HCT116 (cell line): ENCODE results near the gene PDGFA. TPM values are rescaled to one million over a fixed set of nuclear protein-coding genes. Genes with fewer than 3 reads are reported as not detected.

Experiments used
- ATAC-seq: fragments of 200-7000 bp; cut with Tn5 transposase; 2 replicates; pipeline ENCODE4 v1.9.1; 2020; ENCODE audit warnings: mild to moderate bottlenecking, moderate library complexity
- BruUV-seq: library from RNA; stranded (reverse); fragments of 400-500 nt; replicated peaks from 2 replicates; lab custom pipeline; 2021; lab: Mats Ljungman, UMichigan
- CTCF ChIA-PET: fragments of 300-600 bp; sonication (Branson Sonifier 250); formaldehyde crosslinking; loops from one replicate; lab custom pipeline; 2021; ENCODE audit warnings: antibody characterized with exemption; lab: Charles Lee
- POLR2A ChIA-PET: fragments of 300-600, 350-600 bp; sonication (Branson Sonifier 250); formaldehyde crosslinking; loops from one replicate; lab custom pipeline; 2021; ENCODE audit warnings: antibody characterized with exemption; lab: Charles Lee
- RAD21 ChIA-PET, 2 experiments: fragments of 300-600 bp; sonication (Branson Sonifier 250); formaldehyde crosslinking; loops; one replicate each; lab custom pipeline; 2023; ENCODE audit warnings: low total read pairs in 2 of 2; ENCODE audit not compliant: uncharacterized antibody in 2 of 2, unreplicated experiment in 2 of 2, low non-redundant PET in 1 of 2; lab: Charles Lee
- DNase-seq: peaks from one replicate; pipeline ENCODE4 v3.0.0-alpha.2; 2010; ENCODE audit warnings: low read depth, low spot score
- H2AFZ ChIP-seq: fragments of 200-600 bp; shearing (Covaris generic), sonication (generic); 2 replicates; pipeline ENCODE4 v1.6.1; 2017; ENCODE audit warnings: low read depth, mixed run types, mixed read lengths, antibody characterized with exemption, low read length; ENCODE audit not compliant: poor library complexity, severe bottlenecking
- H3K27ac ChIP-seq: 2 replicates; pipeline ENCODE4 v1.5.1; 2012; ENCODE audit warnings: low read depth, low read length
- H3K27me3 ChIP-seq: fragments of 200-600 bp; sonication (generic); 2 replicates; pipeline ENCODE4 v1.6.1; 2016; ENCODE audit warnings: mixed run types, low read length, mixed read lengths; ENCODE audit not compliant: insufficient read depth
- H3K36me3 ChIP-seq, 2 experiments: fragments of 200-500 bp in 1 of 2; fragments of 200-600 bp in 1 of 2; sonication (Bioruptor generic) in 1 of 2; sonication (generic) in 1 of 2; 2 replicates each; pipeline versions ENCODE4 v1.5.1 to v1.6.1; 2014 to 2016; ENCODE audit warnings: low read length in 2 of 2, inconsistent platforms in 1 of 2, mixed read lengths in 1 of 2, mixed run types in 1 of 2; ENCODE audit not compliant: insufficient read depth in 2 of 2, control insufficient read depth in 1 of 2
- H3K4me1 ChIP-seq, 2 experiments: fragments of 200-600 bp in 1 of 2; sonication (generic) in 1 of 2; 2 replicates each; pipeline versions ENCODE4 v1.5.1 to v1.6.1; 2012 to 2017; ENCODE audit warnings: low read length in 2 of 2, inconsistent platforms in 1 of 2, mild to moderate bottlenecking in 1 of 2, mixed read lengths in 1 of 2, mixed run types in 1 of 2, moderate library complexity in 1 of 2; ENCODE audit not compliant: insufficient read depth in 2 of 2, control insufficient read depth in 1 of 2
- H3K4me2 ChIP-seq: fragments of 200-600 bp; sonication (generic); 2 replicates; pipeline ENCODE4 v1.6.1; 2017; ENCODE audit warnings: mixed run types, low read length, mixed read lengths
- H3K4me3 ChIP-seq, 2 experiments: fragments of 200-600 bp in 1 of 2; sonication (generic) in 1 of 2; replicated peaks in 1 of 2; 2 replicates each; pipeline ENCODE4 v1.5.1; 2011 to 2016; ENCODE audit warnings: low read length in 2 of 2, control low read depth in 1 of 2, low read depth in 1 of 2, mild to moderate bottlenecking in 1 of 2, mixed read lengths in 1 of 2, mixed run types in 1 of 2
- H3K79me2 ChIP-seq: fragments of 200-600 bp; sonication (generic); 2 replicates; pipeline ENCODE4 v1.6.1; 2017; ENCODE audit warnings: mild to moderate bottlenecking, mixed run types, low read length, moderate library complexity, mixed read lengths; ENCODE audit not compliant: insufficient read depth
- H3K9ac ChIP-seq: fragments of 200-600 bp; sonication (generic); 2 replicates; pipeline ENCODE4 v1.6.1; 2016; ENCODE audit warnings: low read length, mixed read lengths
- H3K9me2 ChIP-seq: fragments of 200-600 bp; sonication (generic), shearing (Covaris generic); 2 replicates; pipeline ENCODE4 v1.6.1; 2017; ENCODE audit warnings: mixed run types, mild to moderate bottlenecking, moderate library complexity; ENCODE audit not compliant: insufficient read depth
- H3K9me3 ChIP-seq, 2 experiments: fragments of 200-500 bp in 1 of 2; fragments of 200-600 bp in 1 of 2; sonication (Bioruptor generic) in 1 of 2; sonication (generic) in 1 of 2; 2 replicates each; pipeline ENCODE4 v1.6.1; 2014 to 2017; ENCODE audit warnings: low read length in 2 of 2, mixed read lengths in 2 of 2, inconsistent platforms in 1 of 2, low read depth in 1 of 2, mild to moderate bottlenecking in 1 of 2, mixed run types in 1 of 2, moderate library complexity in 1 of 2; ENCODE audit not compliant: control insufficient read depth in 1 of 2, insufficient read depth in 1 of 2
- H4K20me1 ChIP-seq: fragments of 200-600 bp; sonication (generic), shearing (Covaris generic); 2 replicates; pipeline ENCODE4 v1.6.1; 2017; ENCODE audit warnings: mixed run types, mild to moderate bottlenecking, moderate library complexity; ENCODE audit not compliant: insufficient read depth
- CEBPB ChIP-seq: IDR thresholded peaks from 2 replicates; pipeline ENCODE4 v1.6.1; 2012; ENCODE audit warnings: low read depth
- EZH2 ChIP-seq: fragments of 200-600 bp; sonication (generic); IDR thresholded peaks from 2 replicates; pipeline ENCODE4 v1.6.1; 2017; ENCODE audit warnings: antibody characterized with exemption, mixed run types
- EZH2phosphoT487 ChIP-seq: fragments of 200-600 bp; IDR thresholded peaks from 2 replicates; pipeline ENCODE4 v1.6.1; 2018; ENCODE audit warnings: antibody characterized with exemption, borderline replicate concordance
- JUND ChIP-seq: IDR thresholded peaks from 2 replicates; pipeline ENCODE4 v1.6.1; 2012
- POLR2A ChIP-seq: IDR thresholded peaks from 2 replicates; pipeline ENCODE4 v1.7.0; 2011; ENCODE audit warnings: borderline replicate concordance; ENCODE audit not compliant: insufficient read depth, insufficient read length; ENCODE audit errors: extremely low read depth
- RAD21 ChIP-seq: IDR thresholded peaks from 2 replicates; pipeline ENCODE4 v1.6.1; 2012; ENCODE audit warnings: low read depth, mild to moderate bottlenecking
- REST ChIP-seq: IDR thresholded peaks from 2 replicates; pipeline ENCODE4 v1.6.1; 2012; ENCODE audit warnings: low read depth
- intact Hi-C: fragments of 100-400 bp; cut with micrococcal nuclease; formaldehyde crosslinking; loops from 2 replicates; pipeline ENCODE4 v1.10.0; 2022
- total RNA-seq: library from RNA; stranded (reverse); gene quantifications from one replicate; pipeline ENCODE4 v1.2.1, GENCODE V29; 2021; ENCODE audit not compliant: unreplicated experiment

The PDGFA gene
- total RNA-seq, 1 experiment from 2014 or later = 44.7 TPM

GRCh38 chr7:467856-468545 is 51.6 kb downstream of the PDGFA start:
- Histone ChIP-seq H3K4me3 (no peak overlapping the region), H3K27me3 (no peaks in the 10 kb centered on the region), H4K20me1 (no peaks in the 10 kb centered on the region), H3K9me2 (no peaks in the 10 kb centered on the region), H2AFZ (no peak overlapping the region), H3K9ac (no peak overlapping the region), H3K4me2 (no peak overlapping the region), H3K4me1 (no peaks in the 10 kb centered on the region), H3K27ac (no peak overlapping the region), H3K36me3 (no peaks in the 10 kb centered on the region), H3K79me2 (no peaks in the 10 kb centered on the region), H3K9me3 (peaks cover 0 to 3% of the 10 kb centered on the region in 2 experiments; a peak in 1 of 4 replicates)
- intact Hi-C loops = no loop called here
- RAD21 ChIA-PET = no interaction called here
- POLR2A ChIA-PET = no interaction called here
- DNase-seq (no peak), ATAC-seq (no peak)
- BruUV-seq = no TSS peak
- TF ChIP-seq JUND (no peak), EZH2 (no peak), REST (no peak), CEBPB (no peak), RAD21 (no peak), EZH2phosphoT487 (no peak), POLR2A (no peak)
- CTCF ChIA-PET = no interaction called here
